MM.1S (cell line): Measurements from ENCODE around the gene SPATA21.

ENCODE experiments used
- DNase-seq: peaks from one replicate; pipeline ENCODE4 v3.0.0-alpha.2; 2015
- H2AFZ ChIP-seq: fragments of 300-600 bp; sonication (generic); 2 replicates; pipeline ENCODE4 v1.6.0; 2016; ENCODE audit warnings: antibody characterized with exemption, low read length
- H3F3A ChIP-seq: fragments of 300-600 bp; sonication (generic); 2 replicates; pipeline ENCODE4 v1.6.1; 2016; ENCODE audit warnings: mild to moderate bottlenecking, antibody characterized with exemption, low read length, moderate library complexity, mixed read lengths; ENCODE audit not compliant: insufficient read depth
- H3K27ac ChIP-seq: fragments of 300-600 bp; sonication (generic); 2 replicates; pipeline ENCODE4 v1.5.1; 2016; ENCODE audit warnings: mild to moderate bottlenecking, low read length
- H3K27me3 ChIP-seq: fragments of 300-600 bp; sonication (generic); replicated peaks from 2 replicates; pipeline ENCODE4 v1.6.0; 2016; ENCODE audit warnings: low read length; ENCODE audit not compliant: insufficient read depth
- H3K36me3 ChIP-seq: fragments of 300-600 bp; sonication (generic); replicated peaks from 2 replicates; pipeline ENCODE4 v1.6.1; 2016; ENCODE audit warnings: mild to moderate bottlenecking, low read length, mixed read lengths; ENCODE audit not compliant: insufficient read depth
- H3K4me1 ChIP-seq: fragments of 300-600 bp; sonication (generic); 2 replicates; pipeline ENCODE4 v1.6.1; 2016; ENCODE audit warnings: low read length, mixed read lengths
- H3K4me2 ChIP-seq: fragments of 300-600 bp; sonication (generic); 2 replicates; pipeline ENCODE4 v1.6.0; 2016; ENCODE audit warnings: low read depth, low read length
- H3K4me3 ChIP-seq: fragments of 300-600 bp; sonication (generic); 2 replicates; pipeline ENCODE4 v1.5.1; 2016; ENCODE audit warnings: low read length, mixed read lengths
- H3K79me2 ChIP-seq: fragments of 300-600 bp; sonication (generic); 2 replicates; pipeline ENCODE4 v1.6.1; 2016; ENCODE audit warnings: mixed run types, low read length, mixed read lengths
- H3K9ac ChIP-seq: fragments of 300-600 bp; sonication (generic); 2 replicates; pipeline ENCODE4 v1.6.1; 2016; ENCODE audit warnings: low read length, mixed read lengths
- H3K9me2 ChIP-seq: fragments of 300-600 bp; sonication (generic); replicated peaks from 2 replicates; pipeline ENCODE4 v1.6.1; 2016; ENCODE audit warnings: mild to moderate bottlenecking, low read length, mixed read lengths; ENCODE audit not compliant: insufficient read depth
- H3K9me3 ChIP-seq: fragments of 300-600 bp; sonication (generic); replicated peaks from 2 replicates; pipeline ENCODE4 v1.6.1; 2016; ENCODE audit warnings: mild to moderate bottlenecking, low read length, mixed read lengths; ENCODE audit not compliant: insufficient read depth
- H4K20me1 ChIP-seq: fragments of 300-600 bp; sonication (generic); 2 replicates; pipeline ENCODE4 v1.6.1; 2016; ENCODE audit warnings: mild to moderate bottlenecking, low read length, moderate library complexity, mixed read lengths; ENCODE audit not compliant: insufficient read depth
- EZH2 ChIP-seq: fragments of 300-600 bp; sonication (generic); optimal IDR thresholded peaks from 2 replicates; pipeline ENCODE3; 2017; ENCODE audit warnings: low read depth, mild to moderate bottlenecking, antibody characterized with exemption, low read length, mixed read lengths
- EZH2phosphoT487 ChIP-seq: fragments of 300-600 bp; sonication (generic); IDR thresholded peaks from 2 replicates; pipeline ENCODE4 v1.6.1; 2018; ENCODE audit warnings: antibody characterized with exemption, low read length
- TF ChIP-seq, protein P1 (sequence below): fragments of 300-600 bp; sonication (generic); IDR thresholded peaks from 2 replicates; pipeline ENCODE4 v1.5.1; 2016; ENCODE audit warnings: antibody characterized with exemption, low read length, mixed read lengths

SPATA21 gene

DNA sequence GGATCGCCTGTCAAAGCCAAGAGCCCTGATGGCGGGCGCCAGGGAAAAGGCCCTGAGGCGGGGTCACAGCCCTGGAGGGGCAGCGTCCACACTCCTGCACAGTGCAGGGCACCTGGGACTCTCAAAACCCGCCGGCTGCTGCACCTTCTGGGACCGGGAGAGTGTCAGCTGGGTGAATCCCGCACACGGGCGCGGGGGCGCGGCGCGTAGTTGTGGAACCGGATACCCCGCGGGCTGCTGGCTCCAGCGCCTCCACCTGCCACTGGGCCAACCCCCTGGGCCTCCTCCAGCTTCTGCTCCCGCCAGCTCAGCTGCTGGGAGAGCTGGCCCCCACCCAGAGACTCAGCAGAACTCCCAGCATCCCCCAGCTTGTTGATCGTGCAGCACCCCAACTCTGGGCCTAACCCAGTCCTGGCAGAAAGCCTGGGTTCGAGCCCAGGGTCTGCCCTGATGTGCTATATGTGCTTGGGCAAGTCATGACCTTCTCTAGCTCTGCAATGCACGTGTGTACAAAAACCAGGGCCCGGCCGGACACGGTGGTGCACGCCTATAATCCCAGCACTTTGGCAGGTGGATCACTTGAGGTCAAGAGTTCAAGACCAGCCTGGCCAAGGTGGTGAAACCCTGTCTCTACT, 37.1 kb upstream of the SPATA21 start:
- H3K27ac ChIP-seq = no peak overlapping the region
- no peak overlapping the region for H3K9ac ChIP-seq
- H3K27me3 ChIP-seq = peaks cover 14% of the 10 kb centered on the region; the same call in 1 of the 2 replicates
- H3K9me3 ChIP-seq = no peaks in the 10 kb centered on the region
- H3F3A ChIP-seq = peaks cover 7% of the 10 kb centered on the region
- no peaks in the 10 kb centered on the region for H3K79me2 ChIP-seq
- no peak overlapping the region for H2AFZ ChIP-seq
- no peak for DNase-seq
- H4K20me1 ChIP-seq = peaks cover 10% of the 10 kb centered on the region; the same call in 1 of the 2 replicates
- no peaks in the 10 kb centered on the region for H3K9me2 ChIP-seq
- peaks cover 15% of the 10 kb centered on the region for H3K4me1 ChIP-seq
- no peaks in the 10 kb centered on the region for H3K36me3 ChIP-seq
- no peak overlapping the region for H3K4me3 ChIP-seq
- TF ChIP-seq EZH2 (no peak), EZH2phosphoT487 (no peak)
- TF ChIP-seq, protein P1, sequence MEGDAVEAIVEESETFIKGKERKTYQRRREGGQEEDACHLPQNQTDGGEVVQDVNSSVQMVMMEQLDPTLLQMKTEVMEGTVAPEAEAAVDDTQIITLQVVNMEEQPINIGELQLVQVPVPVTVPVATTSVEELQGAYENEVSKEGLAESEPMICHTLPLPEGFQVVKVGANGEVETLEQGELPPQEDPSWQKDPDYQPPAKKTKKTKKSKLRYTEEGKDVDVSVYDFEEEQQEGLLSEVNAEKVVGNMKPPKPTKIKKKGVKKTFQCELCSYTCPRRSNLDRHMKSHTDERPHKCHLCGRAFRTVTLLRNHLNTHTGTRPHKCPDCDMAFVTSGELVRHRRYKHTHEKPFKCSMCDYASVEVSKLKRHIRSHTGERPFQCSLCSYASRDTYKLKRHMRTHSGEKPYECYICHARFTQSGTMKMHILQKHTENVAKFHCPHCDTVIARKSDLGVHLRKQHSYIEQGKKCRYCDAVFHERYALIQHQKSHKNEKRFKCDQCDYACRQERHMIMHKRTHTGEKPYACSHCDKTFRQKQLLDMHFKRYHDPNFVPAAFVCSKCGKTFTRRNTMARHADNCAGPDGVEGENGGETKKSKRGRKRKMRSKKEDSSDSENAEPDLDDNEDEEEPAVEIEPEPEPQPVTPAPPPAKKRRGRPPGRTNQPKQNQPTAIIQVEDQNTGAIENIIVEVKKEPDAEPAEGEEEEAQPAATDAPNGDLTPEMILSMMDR = no peak
- H3K4me2 ChIP-seq = no peak overlapping the region

DNA sequence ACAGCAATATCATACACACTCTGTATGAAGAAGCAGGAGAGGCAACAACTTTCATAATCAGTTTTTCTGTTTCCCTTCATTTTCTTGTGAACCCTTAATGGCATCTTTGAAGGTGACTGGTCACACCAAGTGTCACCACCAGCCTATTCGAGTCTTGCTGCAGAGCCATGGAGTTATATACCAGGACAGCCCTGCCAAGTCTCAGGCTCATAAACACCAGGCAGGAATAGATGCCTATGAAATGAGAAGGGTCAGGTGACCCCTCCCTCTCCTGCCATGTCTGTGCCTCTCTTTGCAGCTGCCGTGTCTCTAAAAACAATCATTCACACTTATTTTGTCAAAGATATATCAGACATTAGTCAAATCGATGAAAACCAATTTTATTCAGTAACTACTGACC, 31.3 kb upstream of the SPATA21 start:
- H4K20me1 ChIP-seq = peaks cover 3% of the 10 kb centered on the region; the same call in 1 of the 2 replicates
- peaks cover 12% of the 10 kb centered on the region for H3K4me1 ChIP-seq
- H2AFZ ChIP-seq = no peak overlapping the region
- H3K9me2 ChIP-seq = no peaks in the 10 kb centered on the region
- peaks cover 14% of the 10 kb centered on the region; the same call in 1 of the 2 replicates for H3K27me3 ChIP-seq
- DNase-seq = no peak
- H3K9ac ChIP-seq = no peak overlapping the region
- no peak overlapping the region for H3K4me2 ChIP-seq
- no peak overlapping the region for H3K4me3 ChIP-seq
- H3K79me2 ChIP-seq = no peaks in the 10 kb centered on the region
- peaks cover 7% of the 10 kb centered on the region for H3F3A ChIP-seq
- H3K27ac ChIP-seq = no peak overlapping the region
- no peaks in the 10 kb centered on the region for H3K9me3 ChIP-seq
- TF ChIP-seq EZH2 = no peak
- no peak for TF ChIP-seq EZH2phosphoT487
- TF ChIP-seq, protein P1 = no peak
- H3K36me3 ChIP-seq = no peaks in the 10 kb centered on the region

DNA sequence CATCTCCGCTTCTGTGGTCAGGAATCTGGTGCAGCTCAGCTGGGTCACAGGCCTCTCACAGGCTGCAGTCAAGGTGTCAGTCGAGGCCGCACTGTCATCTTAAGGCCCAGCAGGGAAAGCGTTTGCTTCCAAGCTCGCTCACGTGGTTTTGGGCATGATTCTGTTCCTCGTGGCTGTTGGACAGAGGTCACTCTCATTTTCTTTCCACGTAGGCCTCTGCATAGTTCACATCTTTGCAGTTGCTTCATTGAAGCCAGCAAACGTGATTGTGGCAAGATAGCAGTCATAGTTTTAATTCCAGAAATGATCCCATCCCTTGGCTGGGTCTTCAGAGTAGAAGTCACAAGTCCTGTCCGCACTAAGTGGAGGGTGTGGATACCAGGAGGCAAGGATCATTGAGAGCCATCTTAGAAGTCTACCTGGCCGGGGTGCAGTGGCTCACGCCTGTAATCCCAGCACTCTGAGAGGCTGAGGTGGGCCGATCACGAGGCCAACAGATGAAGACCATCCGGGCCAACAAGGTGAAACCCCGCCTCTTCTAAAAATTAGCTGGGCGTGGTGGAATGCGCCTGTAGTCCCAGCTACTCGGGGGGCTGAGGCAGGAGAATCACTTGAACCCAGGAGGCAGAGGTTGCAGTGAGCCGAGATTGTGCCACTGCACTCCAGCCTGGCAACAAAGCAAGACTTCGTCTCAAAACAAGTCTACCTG, 27.8 kb upstream of the SPATA21 start:
- Histone ChIP-seq H3K36me3 (no peaks in the 10 kb centered on the region; the same call in 1 of the 2 replicates), H3K4me3 (no peak overlapping the region), H3K9ac (no peak overlapping the region), H3K4me1 (no peaks in the 10 kb centered on the region), H4K20me1 (no peaks in the 10 kb centered on the region), H3K79me2 (no peaks in the 10 kb centered on the region), H2AFZ (no peak overlapping the region), H3K27me3 (no peaks in the 10 kb centered on the region), H3K9me3 (no peaks in the 10 kb centered on the region), H3K27ac (no peak overlapping the region), H3F3A (no peaks in the 10 kb centered on the region), H3K4me2 (no peak overlapping the region), H3K9me2 (no peaks in the 10 kb centered on the region)
- TF ChIP-seq EZH2phosphoT487 (no peak), EZH2 (no peak)
- TF ChIP-seq, protein P1 = no peak
- no peak for DNase-seq
